ENCODE measurements around the gene PARP1. TPM values are rescaled to one million over a fixed set of nuclear protein-coding genes. Genes with fewer than 3 reads are reported as not detected.

The PARP1 gene
- total and polyA plus RNA-seq, 4 donors, result 39.2 to 108 (median 60.3) TPM

GRCh38 chr1:226403201-226404034, 4.5 kb downstream of the PARP1 start:
- no peaks in the 10 kb centered on the region for H3K27me3 ChIP-seq (ENCODE audit: control insufficient read depth in 4 of 4, insufficient read depth in 4 of 4, low read length in 3 of 4)
- H3K4me3 ChIP-seq (ENCODE audit: low read depth in 1 of 3, low read length in 3 of 3), result no peak overlapping the region
- WGBS, result 87% methylated on average over 15 of the region's 15 CpGs
- peaks cover 8 to 28% (median 15%) of the 10 kb centered on the region in 4 donors for H3K4me1 ChIP-seq (ENCODE audit: control insufficient read depth in 4 of 4, insufficient read depth in 4 of 4, low read length in 3 of 4)
- TF ChIP-seq ATF3 (IDR thresholded peaks at IDR 0.05) (no peak), MAX (IDR thresholded peaks at IDR 0.05) (no peak), YY1 (IDR thresholded peaks at IDR 0.05) (no peak), JUND (IDR thresholded peaks at IDR 0.05) (no peak), RAD21 (IDR thresholded peaks at IDR 0.05) (peak in 1 of 2 donors; percentile 11), TAF1 (conservative IDR thresholded peaks at IDR 0.05) (no peak), CTCF (IDR thresholded peaks at IDR 0.05; ENCODE audit: low read depth, low read length, missing input control) (no peak), RXRA (IDR thresholded peaks at IDR 0.05) (no peak)
- TF ChIP-seq, protein P1, sequence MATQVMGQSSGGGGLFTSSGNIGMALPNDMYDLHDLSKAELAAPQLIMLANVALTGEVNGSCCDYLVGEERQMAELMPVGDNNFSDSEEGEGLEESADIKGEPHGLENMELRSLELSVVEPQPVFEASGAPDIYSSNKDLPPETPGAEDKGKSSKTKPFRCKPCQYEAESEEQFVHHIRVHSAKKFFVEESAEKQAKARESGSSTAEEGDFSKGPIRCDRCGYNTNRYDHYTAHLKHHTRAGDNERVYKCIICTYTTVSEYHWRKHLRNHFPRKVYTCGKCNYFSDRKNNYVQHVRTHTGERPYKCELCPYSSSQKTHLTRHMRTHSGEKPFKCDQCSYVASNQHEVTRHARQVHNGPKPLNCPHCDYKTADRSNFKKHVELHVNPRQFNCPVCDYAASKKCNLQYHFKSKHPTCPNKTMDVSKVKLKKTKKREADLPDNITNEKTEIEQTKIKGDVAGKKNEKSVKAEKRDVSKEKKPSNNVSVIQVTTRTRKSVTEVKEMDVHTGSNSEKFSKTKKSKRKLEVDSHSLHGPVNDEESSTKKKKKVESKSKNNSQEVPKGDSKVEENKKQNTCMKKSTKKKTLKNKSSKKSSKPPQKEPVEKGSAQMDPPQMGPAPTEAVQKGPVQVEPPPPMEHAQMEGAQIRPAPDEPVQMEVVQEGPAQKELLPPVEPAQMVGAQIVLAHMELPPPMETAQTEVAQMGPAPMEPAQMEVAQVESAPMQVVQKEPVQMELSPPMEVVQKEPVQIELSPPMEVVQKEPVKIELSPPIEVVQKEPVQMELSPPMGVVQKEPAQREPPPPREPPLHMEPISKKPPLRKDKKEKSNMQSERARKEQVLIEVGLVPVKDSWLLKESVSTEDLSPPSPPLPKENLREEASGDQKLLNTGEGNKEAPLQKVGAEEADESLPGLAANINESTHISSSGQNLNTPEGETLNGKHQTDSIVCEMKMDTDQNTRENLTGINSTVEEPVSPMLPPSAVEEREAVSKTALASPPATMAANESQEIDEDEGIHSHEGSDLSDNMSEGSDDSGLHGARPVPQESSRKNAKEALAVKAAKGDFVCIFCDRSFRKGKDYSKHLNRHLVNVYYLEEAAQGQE (IDR thresholded peaks at IDR 0.05), result no peak
- H3K27ac ChIP-seq (ENCODE audit: low read depth in 1 of 2, low read length in 2 of 2), result no peak overlapping the region
- no peaks in the 10 kb centered on the region for H3K9me3 ChIP-seq (ENCODE audit: control insufficient read depth in 4 of 4, low read length in 3 of 4)
- no peak overlapping the region for H3K9ac ChIP-seq (ENCODE audit: low read depth in 1 of 2, low read length in 2 of 2)
- no peak for DNase-seq (ENCODE audit: low spot score)
- H3K36me3 ChIP-seq (ENCODE audit: control insufficient read depth in 4 of 4, insufficient read depth in 3 of 4, low read depth in 1 of 4, low read length in 3 of 4), result peaks cover 11 to 35% (median 21%) of the 10 kb centered on the region in 4 donors

GRCh38 chr1:226402739-226403165, 5.1 kb downstream of the PARP1 start:
- 97% methylated on average over 4 of the region's 4 CpGs for WGBS
- peaks cover 11 to 35% (median 21%) of the 10 kb centered on the region in 4 donors for H3K36me3 ChIP-seq (ENCODE audit: control insufficient read depth in 4 of 4, insufficient read depth in 3 of 4, low read depth in 1 of 4, low read length in 3 of 4)
- H3K4me3 ChIP-seq (ENCODE audit: low read depth in 1 of 3, low read length in 3 of 3), result no peak overlapping the region
- H3K9me3 ChIP-seq (ENCODE audit: control insufficient read depth in 4 of 4, low read length in 3 of 4), result no peaks in the 10 kb centered on the region
- no peak for DNase-seq (ENCODE audit: low spot score)
- no peak overlapping the region for H3K27ac ChIP-seq (ENCODE audit: low read depth in 1 of 2, low read length in 2 of 2)
- H3K27me3 ChIP-seq (ENCODE audit: control insufficient read depth in 4 of 4, insufficient read depth in 4 of 4, low read length in 3 of 4), result no peaks in the 10 kb centered on the region
- H3K9ac ChIP-seq (ENCODE audit: low read depth in 1 of 2, low read length in 2 of 2), result no peak overlapping the region
- peaks cover 4 to 33% (median 19%) of the 10 kb centered on the region in 4 donors for H3K4me1 ChIP-seq (ENCODE audit: control insufficient read depth in 4 of 4, insufficient read depth in 4 of 4, low read length in 3 of 4)
- TF ChIP-seq NR2F2 (IDR thresholded peaks at IDR 0.05) (no peak), HNF4G (IDR thresholded peaks at IDR 0.05) (no peak), SP1 (IDR thresholded peaks at IDR 0.05) (no peak), EGR1 (IDR thresholded peaks at IDR 0.05; ENCODE audit: low read depth in 2 of 2) (no peak), ATF3 (IDR thresholded peaks at IDR 0.05) (no peak), CTCF (IDR thresholded peaks at IDR 0.05; ENCODE audit: low read depth, low read length, missing input control) (no peak), YY1 (IDR thresholded peaks at IDR 0.05) (no peak), TAF1 (conservative IDR thresholded peaks at IDR 0.05) (no peak), GABPA (IDR thresholded peaks at IDR 0.05 in 1 of 2, conservative IDR thresholded peaks at IDR 0.05 in 1 of 2) (no peak)
- TF ChIP-seq, protein P1 (IDR thresholded peaks at IDR 0.05), result no peak
- TF ChIP-seq, protein P2, sequence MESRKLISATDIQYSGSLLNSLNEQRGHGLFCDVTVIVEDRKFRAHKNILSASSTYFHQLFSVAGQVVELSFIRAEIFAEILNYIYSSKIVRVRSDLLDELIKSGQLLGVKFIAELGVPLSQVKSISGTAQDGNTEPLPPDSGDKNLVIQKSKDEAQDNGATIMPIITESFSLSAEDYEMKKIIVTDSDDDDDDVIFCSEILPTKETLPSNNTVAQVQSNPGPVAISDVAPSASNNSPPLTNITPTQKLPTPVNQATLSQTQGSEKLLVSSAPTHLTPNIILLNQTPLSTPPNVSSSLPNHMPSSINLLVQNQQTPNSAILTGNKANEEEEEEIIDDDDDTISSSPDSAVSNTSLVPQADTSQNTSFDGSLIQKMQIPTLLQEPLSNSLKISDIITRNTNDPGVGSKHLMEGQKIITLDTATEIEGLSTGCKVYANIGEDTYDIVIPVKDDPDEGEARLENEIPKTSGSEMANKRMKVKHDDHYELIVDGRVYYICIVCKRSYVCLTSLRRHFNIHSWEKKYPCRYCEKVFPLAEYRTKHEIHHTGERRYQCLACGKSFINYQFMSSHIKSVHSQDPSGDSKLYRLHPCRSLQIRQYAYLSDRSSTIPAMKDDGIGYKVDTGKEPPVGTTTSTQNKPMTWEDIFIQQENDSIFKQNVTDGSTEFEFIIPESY (IDR thresholded peaks at IDR 0.05), result no peak

Data from liver (tissue), 9 donors.